ENCODE data around the gene TPCN1.
A peak's percentile ranks its signal among the peaks of the same experiment; 100 is the strongest.

The TPCN1 gene

GRCh38 chr12:113316155-113316554 lies 94.9 kb downstream of the TPCN1 start:
- no peak for DNase-seq

GRCh38 chr12:113317122-113317521 lies 95.9 kb downstream of the TPCN1 start:
- no peak for DNase-seq

- DNase-seq, result no peak
Observed at GRCh38 chr12:113318046-113318656, 96.9 kb downstream of the TPCN1 start.

- DNase-seq, result no peak
Observed at GRCh38 chr12:113318900-113319628, 97.8 kb downstream of the TPCN1 start.

GRCh38 chr12:113320401-113320800 lies 99.1 kb downstream of the TPCN1 start:
- no peak for DNase-seq

- DNase-seq, result no peak
Observed at GRCh38 chr12:113322343-113322742, 101.1 kb downstream of the TPCN1 start.

GRCh38 chr12:113325916-113326315 lies 104.7 kb downstream of the TPCN1 start:
- DNase-seq, result no peak

- DNase-seq, result no peak
Observed at GRCh38 chr12:113326775-113327395, 105.6 kb downstream of the TPCN1 start.

GRCh38 chr12:113328368-113328889 lies 107.2 kb downstream of the TPCN1 start:
- DNase-seq, result no peak

- no peak for DNase-seq
Observed at GRCh38 chr12:113329022-113329790, 107.9 kb downstream of the TPCN1 start.

- DNase-seq, result no peak
Observed at GRCh38 chr12:113329791-113330417, 108.6 kb downstream of the TPCN1 start.

- no peak for DNase-seq
Observed at GRCh38 chr12:113330505-113330904, 109.2 kb downstream of the TPCN1 start.

GRCh38 chr12:113332688-113333417 lies 111.6 kb downstream of the TPCN1 start:
- DNase-seq, result no peak

GRCh38 chr12:113333418-113333750 lies 112.1 kb downstream of the TPCN1 start:
- no peak for DNase-seq

- DNase-seq, result peak in 1 of 5 experiments; percentile 30
Observed at GRCh38 chr12:113333877-113334785, 112.9 kb downstream of the TPCN1 start.

- DNase-seq, result peak; percentile 62 to 87 (median 77)
Observed at GRCh38 chr12:113334786-113335539, 113.7 kb downstream of the TPCN1 start, which contains the start of gene SLC8B1. Gene SLC8B1, minus strand, starts transcription at chr12:113335109. Its CDS starts 2,231 bp downstream, at chr12:113332878.

- no peak for DNase-seq
Observed at GRCh38 chr12:113339540-113339939, 118.3 kb downstream of the TPCN1 start.

GRCh38 chr12:113340061-113340460 lies 118.8 kb downstream of the TPCN1 start:
- DNase-seq, result no peak

- DNase-seq, result no peak
Observed at GRCh38 chr12:113341535-113341934, 120.3 kb downstream of the TPCN1 start.

GRCh38 chr12:113345318-113345717 lies 124.1 kb downstream of the TPCN1 start:
- no peak for DNase-seq
